ENCODE data around the gene SOCS4. TPM values are rescaled to one million over a fixed set of nuclear protein-coding genes. Genes with fewer than 3 reads are reported as not detected.

The SOCS4 gene, protein sequence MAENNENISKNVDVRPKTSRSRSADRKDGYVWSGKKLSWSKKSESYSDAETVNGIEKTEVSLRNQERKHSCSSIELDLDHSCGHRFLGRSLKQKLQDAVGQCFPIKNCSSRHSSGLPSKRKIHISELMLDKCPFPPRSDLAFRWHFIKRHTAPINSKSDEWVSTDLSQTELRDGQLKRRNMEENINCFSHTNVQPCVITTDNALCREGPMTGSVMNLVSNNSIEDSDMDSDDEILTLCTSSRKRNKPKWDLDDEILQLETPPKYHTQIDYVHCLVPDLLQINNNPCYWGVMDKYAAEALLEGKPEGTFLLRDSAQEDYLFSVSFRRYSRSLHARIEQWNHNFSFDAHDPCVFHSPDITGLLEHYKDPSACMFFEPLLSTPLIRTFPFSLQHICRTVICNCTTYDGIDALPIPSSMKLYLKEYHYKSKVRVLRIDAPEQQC
- 10 to 100 TPM; 20.0 to 26.3 (median 23.8) TPM for total RNA-seq
- polyA plus RNA-seq: 1 to 10 TPM; 6.4 to 9.3 (median 7.7) TPM
- long read RNA-seq, donor 1, full-length matches to known transcripts: 3 of 3 reads
- long read RNA-seq, donor 1, partial matches to known transcripts: 0 of 3 reads
- long read RNA-seq, donor 1, other reads (novel, unspliced or antisense): 0 of 3 reads
- long read RNA-seq, donor 2, full-length matches to known transcripts: 3 of 3 reads
- long read RNA-seq, donor 2, partial matches to known transcripts: 0 of 3 reads
- long read RNA-seq, donor 2, other reads (novel, unspliced or antisense): 0 of 3 reads

DNA sequence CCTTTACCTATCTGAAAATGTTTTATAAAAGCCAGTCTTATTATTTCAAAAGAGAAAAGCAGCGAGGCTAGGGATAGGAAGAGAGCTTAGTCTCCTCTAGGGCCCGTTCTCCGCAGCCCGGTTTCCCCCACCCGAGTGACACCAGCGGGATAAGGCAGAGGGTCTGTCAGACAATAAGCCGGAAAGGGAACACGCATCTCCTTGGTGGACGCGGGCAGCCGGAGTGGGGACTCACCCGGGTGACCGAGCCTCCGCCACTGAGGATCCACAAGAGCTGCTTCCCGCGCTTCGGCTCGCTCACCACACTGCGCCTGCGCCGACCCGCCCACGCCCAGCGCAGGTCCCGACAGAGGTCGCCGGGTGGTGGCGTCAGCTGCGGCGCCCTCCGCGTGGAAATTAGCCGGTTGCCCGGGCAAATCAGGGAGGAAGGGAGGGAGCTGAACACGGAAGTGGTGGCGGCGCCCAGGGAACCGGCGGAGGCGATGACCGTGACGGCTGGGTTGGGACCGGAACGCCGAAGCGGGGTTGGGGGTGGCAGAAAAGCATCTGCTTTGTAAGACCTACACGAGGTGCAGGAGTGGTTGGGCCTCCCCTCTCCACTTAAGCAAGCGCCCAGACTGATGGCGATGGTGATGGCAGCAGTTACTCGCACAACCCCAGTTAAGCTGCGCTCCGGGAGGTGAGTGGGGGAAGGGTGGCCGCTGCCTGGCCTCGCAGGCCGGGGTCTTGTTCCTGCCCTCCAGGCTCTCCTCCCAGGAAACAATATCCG is at the start of gene SOCS4, which contains the start of gene WDHD1:
Gene SOCS4, plus strand, starts transcription at position 444 of the 769 bp plus-strand sequence. CDS start 15,806 bp downstream, outside the sequence.
Gene WDHD1, minus strand, starts transcription at position 307 of the 769 bp plus-strand sequence. CDS start 312 bp downstream, outside the sequence.
- peak within 1 kb of the TSS; percentile 75 to 94 (median 86) for H3K27ac ChIP-seq
- intact Hi-C loops (cut with DNase I; ENCODE audit: low total_unique reads): no loop called here
- TF ChIP-seq POLR2AphosphoS5 (IDR thresholded peaks at IDR 0.05) (peak; percentile 94 to 98 (median 97)), POLR2A (IDR thresholded peaks at IDR 0.05) (peak in 1 of 3 donors; percentile 14)
- TF ChIP-seq, protein P1, sequence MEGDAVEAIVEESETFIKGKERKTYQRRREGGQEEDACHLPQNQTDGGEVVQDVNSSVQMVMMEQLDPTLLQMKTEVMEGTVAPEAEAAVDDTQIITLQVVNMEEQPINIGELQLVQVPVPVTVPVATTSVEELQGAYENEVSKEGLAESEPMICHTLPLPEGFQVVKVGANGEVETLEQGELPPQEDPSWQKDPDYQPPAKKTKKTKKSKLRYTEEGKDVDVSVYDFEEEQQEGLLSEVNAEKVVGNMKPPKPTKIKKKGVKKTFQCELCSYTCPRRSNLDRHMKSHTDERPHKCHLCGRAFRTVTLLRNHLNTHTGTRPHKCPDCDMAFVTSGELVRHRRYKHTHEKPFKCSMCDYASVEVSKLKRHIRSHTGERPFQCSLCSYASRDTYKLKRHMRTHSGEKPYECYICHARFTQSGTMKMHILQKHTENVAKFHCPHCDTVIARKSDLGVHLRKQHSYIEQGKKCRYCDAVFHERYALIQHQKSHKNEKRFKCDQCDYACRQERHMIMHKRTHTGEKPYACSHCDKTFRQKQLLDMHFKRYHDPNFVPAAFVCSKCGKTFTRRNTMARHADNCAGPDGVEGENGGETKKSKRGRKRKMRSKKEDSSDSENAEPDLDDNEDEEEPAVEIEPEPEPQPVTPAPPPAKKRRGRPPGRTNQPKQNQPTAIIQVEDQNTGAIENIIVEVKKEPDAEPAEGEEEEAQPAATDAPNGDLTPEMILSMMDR (IDR thresholded peaks at IDR 0.05 in 8 of 11, conservative IDR thresholded peaks at IDR 0.05 in 3 of 11): peak in 8 of 11 experiments; percentile 13 to 61 (median 34)

DNA sequence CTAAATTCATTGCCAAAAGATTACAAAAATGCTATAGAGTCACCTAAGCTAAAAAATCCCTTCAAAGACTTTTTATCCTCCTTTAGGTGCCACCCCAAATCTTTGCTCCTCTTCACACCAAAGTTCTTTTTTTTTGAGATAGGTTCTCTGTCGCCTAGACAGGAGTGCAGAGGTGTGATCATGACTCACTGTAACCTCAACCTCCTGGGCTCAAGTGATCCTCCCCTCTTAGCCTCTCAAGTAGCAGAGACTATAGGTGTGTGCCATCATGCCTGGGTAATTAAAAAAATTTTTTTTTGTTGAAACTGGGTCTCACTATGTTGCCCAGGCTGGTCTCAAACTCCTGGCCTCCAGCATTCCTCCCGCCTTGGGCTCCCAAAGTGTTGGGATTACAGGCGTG is 48.0 kb upstream of the SOCS4 start:
- Histone ChIP-seq H3K36me3 (peaks cover 0 to 15% (median 0%) of the 10 kb centered on the region in 6 donors), H3K27ac (no peak overlapping the region), H3K4me3 (no peak overlapping the region), H3K9me3 (no peaks in the 10 kb centered on the region), H3K27me3 (replicated peaks in 1 of 7) (no peaks in the 10 kb centered on the region), H3K4me1 (peaks cover 0 to 6% (median 0%) of the 10 kb centered on the region in 6 donors)
- DNase-seq: no peak
- WGBS, 5 donors: 75 to 99% (median 87%) methylated on average over 3 of the region's 3 CpGs
- intact Hi-C loops (cut with DNase I; ENCODE audit: low total_unique reads): no loop called here
- TF ChIP-seq, protein P1 (IDR thresholded peaks at IDR 0.05 in 8 of 11, conservative IDR thresholded peaks at IDR 0.05 in 3 of 11): no peak
- no peak for TF ChIP-seq POLR2AphosphoS5 (IDR thresholded peaks at IDR 0.05)
- no peak for TF ChIP-seq POLR2A (IDR thresholded peaks at IDR 0.05)

More for the DNA sequence above, at the start of gene SOCS4, which contains the start of gene WDHD1:
- DNase-seq: peak; percentile 98
- Histone ChIP-seq H3K4me3 (peak within 1 kb of the TSS; percentile 66 to 95 (median 85)), H3K9me3 (no peaks in the 10 kb centered on the region), H3K27me3 (replicated peaks in 1 of 7) (no peaks in the 10 kb centered on the region), H3K36me3 (peaks cover 0 to 4% (median 0%) of the 10 kb centered on the region in 6 donors), H3K4me1 (peaks cover 17 to 61% (median 54%) of the 10 kb centered on the region in 6 donors)
- WGBS, 5 donors: 0 to 1% (median 0%) methylated on average over 8 to 56 of the region's 56 CpGs

DNA sequence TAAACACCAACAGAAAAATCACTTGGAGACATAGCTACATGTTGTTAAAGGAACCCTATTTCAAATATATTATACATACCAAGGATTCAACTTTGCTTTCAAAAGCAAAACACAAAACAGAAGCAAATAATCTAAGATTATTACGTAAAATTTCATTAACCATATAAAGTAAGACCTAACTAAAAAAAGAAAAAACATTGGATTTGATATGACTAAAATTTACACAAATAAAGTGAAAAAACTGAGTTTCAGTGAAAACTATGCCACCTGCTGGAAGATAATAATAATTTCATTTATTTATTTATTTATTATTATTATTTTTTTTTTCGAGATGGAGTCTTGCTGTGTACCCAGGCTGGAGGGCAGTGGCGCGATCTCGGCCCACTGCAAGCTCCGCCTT is 45.3 kb upstream of the SOCS4 start:
- WGBS, 5 donors: 78 to 91% (median 83%) methylated on average over 6 of the region's 6 CpGs
- DNase-seq: no peak
- H3K27ac ChIP-seq: no peak overlapping the region
- no peaks in the 10 kb centered on the region for H3K27me3 ChIP-seq (replicated peaks in 1 of 7)
- TF ChIP-seq POLR2A (IDR thresholded peaks at IDR 0.05): no peak
- TF ChIP-seq, protein P1 (IDR thresholded peaks at IDR 0.05 in 8 of 11, conservative IDR thresholded peaks at IDR 0.05 in 3 of 11): peak in 3 of 11 experiments; percentile 18 to 31 (median 20)
- TF ChIP-seq POLR2AphosphoS5 (IDR thresholded peaks at IDR 0.05): no peak
- intact Hi-C loops (cut with DNase I; ENCODE audit: low total_unique reads): no loop called here
- no peaks in the 10 kb centered on the region for H3K4me1 ChIP-seq
- no peak overlapping the region for H3K4me3 ChIP-seq
- peaks cover 0 to 28% (median 0%) of the 10 kb centered on the region in 6 donors for H3K36me3 ChIP-seq
- no peaks in the 10 kb centered on the region for H3K9me3 ChIP-seq
